Measurements from ENCODE around the gene ESCO1. TPM values are rescaled to one million over a fixed set of nuclear protein-coding genes. Genes with fewer than 3 reads are reported as not detected.
A peak's percentile ranks its signal among the peaks of the same experiment; 100 is the strongest.

The ESCO1 gene
- total RNA-seq, 2 experiments from 2014 or later = 21.7 to 26.5 TPM

- Mint-ChIP-seq H3K27ac (no peak overlapping the region), H3K36me3 (ENCODE audit: low read depth) (no peaks in the 10 kb centered on the region), H3K27me3 (peaks cover 5% of the 10 kb centered on the region), H3K4me1 (no peaks in the 10 kb centered on the region), H3K4me3 (no peak overlapping the region), H3K9me3 (ENCODE audit: low read depth) (no peaks in the 10 kb centered on the region)
- no peak for ATAC-seq
- no peak for DNase-seq
- ChIA-PET POLR2A (no interaction called here), CTCF (interaction anchor here (0.6 to 3.1 kb wide), 5 partner anchors 7 to 466 kb away, joined by 3 to 12 read pairs (median 3); no protein-coding TSS in a partner anchor)
- intact Hi-C loops (cut with DNase I, micrococcal nuclease) = loop anchor here (2.0 to 10.0 kb wide), 4 partner anchors 112 to 455 kb away; partner anchors contain the start of gene ESCO1 (in 1 of the 2)
Observed at GRCh38 chr18:21489919-21490495, 110.5 kb downstream of the ESCO1 start.

- peak; percentile 55 for ATAC-seq
- intact Hi-C loops (cut with DNase I, micrococcal nuclease) = loop anchor here (2.0 to 10.0 kb wide), 4 partner anchors 113 to 456 kb away; partner anchors contain the start of gene ESCO1 (in 1 of the 2)
- no peaks in the 10 kb centered on the region for H3K9me3 Mint-ChIP-seq (ENCODE audit: low read depth)
- POLR2A ChIA-PET = no interaction called here
- H3K36me3 Mint-ChIP-seq (ENCODE audit: low read depth) = no peaks in the 10 kb centered on the region
- CTCF ChIA-PET = interaction anchor here (0.7 to 3.1 kb wide), 7 partner anchors 8 to 467 kb away, joined by 3 to 12 read pairs (median 3); partner anchors contain the start of gene SNRPD1
- no peak overlapping the region for H3K4me3 Mint-ChIP-seq
- H3K27me3 Mint-ChIP-seq = peaks cover 5% of the 10 kb centered on the region
- no peak overlapping the region for H3K27ac Mint-ChIP-seq
- H3K4me1 Mint-ChIP-seq = no peaks in the 10 kb centered on the region
- peak; percentile 61 for DNase-seq
Observed at GRCh38 chr18:21489119-21489750, 111.3 kb downstream of the ESCO1 start.

GRCh38 chr18:21486905-21487437 lies 113.5 kb downstream of the ESCO1 start:
- Mint-ChIP-seq H3K36me3 (ENCODE audit: low read depth) (no peaks in the 10 kb centered on the region), H3K4me1 (no peaks in the 10 kb centered on the region), H3K4me3 (no peak overlapping the region), H3K27ac (no peak overlapping the region), H3K9me3 (ENCODE audit: low read depth) (no peaks in the 10 kb centered on the region), H3K27me3 (peaks cover 5% of the 10 kb centered on the region)
- DNase-seq = no peak
- CTCF ChIA-PET = interaction anchor here (0.8 to 3.1 kb wide), 3 partner anchors 9 to 180 kb away, joined by 4 to 12 read pairs (median 4); no protein-coding TSS in a partner anchor
- no peak for ATAC-seq
- intact Hi-C loops (cut with DNase I, micrococcal nuclease) = loop anchor here (5.0 to 10.0 kb wide), 3 partner anchors 115 to 458 kb away; partner anchors contain the start of gene ESCO1 (in 1 of the 2)
- POLR2A ChIA-PET = interaction anchor here (0.6 kb wide), 1 partner anchor 33 kb away, joined by 6 read pairs; no protein-coding TSS in a partner anchor

- POLR2A ChIA-PET = interaction anchor here (0.6 kb wide), 1 partner anchor 324 kb away, joined by 4 read pairs; no protein-coding TSS in a partner anchor
- Mint-ChIP-seq H3K4me1 (no peaks in the 10 kb centered on the region), H3K27me3 (peaks cover 5% of the 10 kb centered on the region), H3K27ac (no peak overlapping the region), H3K36me3 (ENCODE audit: low read depth) (no peaks in the 10 kb centered on the region), H3K9me3 (ENCODE audit: low read depth) (no peaks in the 10 kb centered on the region), H3K4me3 (no peak overlapping the region)
- intact Hi-C loops (cut with DNase I, micrococcal nuclease) = loop anchor here (5.0 to 10.0 kb wide), 3 partner anchors 117 to 460 kb away; partner anchors contain the start of gene ESCO1 (in 1 of the 2)
- CTCF ChIA-PET = interaction anchor here (0.6 to 1.1 kb wide), 2 partner anchors 14 to 262 kb away, joined by 3 read pairs; no protein-coding TSS in a partner anchor
- ATAC-seq (no peak), DNase-seq (no peak)
Observed at GRCh38 chr18:21484851-21485636, 115.5 kb downstream of the ESCO1 start.

GRCh38 chr18:21483051-21483450 lies 117.5 kb downstream of the ESCO1 start:
- intact Hi-C loops (cut with DNase I, micrococcal nuclease) = loop anchor here in 1 of 2 experiments (10.0 kb wide), 2 partner anchors 372 to 462 kb away; no protein-coding TSS in a partner anchor
- no peak for ATAC-seq
- peaks cover 5% of the 10 kb centered on the region for H3K27me3 Mint-ChIP-seq
- H3K4me3 Mint-ChIP-seq = no peak overlapping the region
- no peak for DNase-seq
- no peaks in the 10 kb centered on the region for H3K9me3 Mint-ChIP-seq (ENCODE audit: low read depth)
- CTCF ChIA-PET = no interaction called here
- POLR2A ChIA-PET = interaction anchor here (0.6 kb wide), 1 partner anchor 144 kb away, joined by 8 read pairs; no protein-coding TSS in a partner anchor
- H3K36me3 Mint-ChIP-seq (ENCODE audit: low read depth) = no peaks in the 10 kb centered on the region
- H3K27ac Mint-ChIP-seq = no peak overlapping the region
- H3K4me1 Mint-ChIP-seq = no peaks in the 10 kb centered on the region

GRCh38 chr18:21481739-21482138 lies 118.8 kb downstream of the ESCO1 start:
- H3K9me3 Mint-ChIP-seq (ENCODE audit: low read depth) = no peaks in the 10 kb centered on the region
- ATAC-seq (no peak), DNase-seq (no peak)
- no peaks in the 10 kb centered on the region for H3K36me3 Mint-ChIP-seq (ENCODE audit: low read depth)
- no peaks in the 10 kb centered on the region for H3K4me1 Mint-ChIP-seq
- ChIA-PET CTCF (no interaction called here), POLR2A (interaction anchor here (0.6 kb wide), 1 partner anchor 19 kb away, joined by 5 read pairs; no protein-coding TSS in a partner anchor)
- H3K27ac Mint-ChIP-seq = no peak overlapping the region
- peaks cover 3% of the 10 kb centered on the region for H3K27me3 Mint-ChIP-seq
- H3K4me3 Mint-ChIP-seq = no peak overlapping the region
- intact Hi-C loops (cut with DNase I, micrococcal nuclease) = loop anchor here in 1 of 2 experiments (10.0 kb wide), 2 partner anchors 373 to 463 kb away; no protein-coding TSS in a partner anchor

GRCh38 chr18:21479721-21480120 lies 120.8 kb downstream of the ESCO1 start:
- DNase-seq = no peak
- POLR2A ChIA-PET = no interaction called here
- H3K27ac Mint-ChIP-seq = no peak overlapping the region
- no peak for ATAC-seq
- CTCF ChIA-PET = interaction anchor here (1.5 kb wide), 1 partner anchor 10 kb away, joined by 3 read pairs; no protein-coding TSS in a partner anchor
- intact Hi-C loops (cut with DNase I, micrococcal nuclease) = loop anchor here in 1 of 2 experiments (10.0 kb wide), 2 partner anchors 375 to 465 kb away; no protein-coding TSS in a partner anchor
- no peaks in the 10 kb centered on the region for H3K4me1 Mint-ChIP-seq
- no peaks in the 10 kb centered on the region for H3K36me3 Mint-ChIP-seq (ENCODE audit: low read depth)
- H3K9me3 Mint-ChIP-seq (ENCODE audit: low read depth) = no peaks in the 10 kb centered on the region
- H3K4me3 Mint-ChIP-seq = no peak overlapping the region
- peaks cover 3% of the 10 kb centered on the region for H3K27me3 Mint-ChIP-seq

Other genes starting within 250 kb of the ESCO1 start
- gene SNRPD1, start 11.6 kb upstream of the ESCO1 start, total RNA-seq = 100 to 1,000 TPM in 1 of 2 experiments, 10 to 100 TPM in 1; 79.9 to 163 TPM
- 10 to 100 TPM; 13.7 to 14.3 TPM for gene ABHD3, start 104.1 kb upstream of the ESCO1 start, total RNA-seq
- 10 to 100 TPM; 24.7 to 33.6 TPM for gene MIB1, start 140.1 kb upstream of the ESCO1 start, total RNA-seq